IPS-15b (cell line): ENCODE results near the gene APCDD1L.
"Not testable (repeated sequence)": the region's sequence is repeated elsewhere in the genome, so short reads cannot be mapped to it uniquely, and the experiment has no call there.

ENCODE experiments used
- H3K27me3 ChIP-seq: one replicate; pipeline ENCODE4 v1.6.1; 2013; ENCODE audit warnings: low read length; ENCODE audit not compliant: control insufficient read depth, insufficient read depth
- H3K36me3 ChIP-seq: one replicate; pipeline ENCODE4 v1.6.1; 2013; ENCODE audit warnings: low read length; ENCODE audit not compliant: control insufficient read depth, insufficient read depth
- H3K4me1 ChIP-seq: one replicate; pipeline ENCODE4 v1.6.1; 2013; ENCODE audit warnings: mild to moderate bottlenecking, low read length; ENCODE audit not compliant: control insufficient read depth, insufficient read depth
- H3K4me3 ChIP-seq: one replicate; pipeline ENCODE4 v1.5.1; 2013; ENCODE audit warnings: low read depth, low read length
- H3K9ac ChIP-seq: one replicate; pipeline ENCODE4 v1.6.1; 2013; ENCODE audit warnings: low read depth, mild to moderate bottlenecking, low read length
- H3K9me3 ChIP-seq: one replicate; pipeline ENCODE4 v1.6.1; 2013; ENCODE audit warnings: mild to moderate bottlenecking, low read length; ENCODE audit not compliant: control insufficient read depth, insufficient read depth

Gene APCDD1L

DNA sequence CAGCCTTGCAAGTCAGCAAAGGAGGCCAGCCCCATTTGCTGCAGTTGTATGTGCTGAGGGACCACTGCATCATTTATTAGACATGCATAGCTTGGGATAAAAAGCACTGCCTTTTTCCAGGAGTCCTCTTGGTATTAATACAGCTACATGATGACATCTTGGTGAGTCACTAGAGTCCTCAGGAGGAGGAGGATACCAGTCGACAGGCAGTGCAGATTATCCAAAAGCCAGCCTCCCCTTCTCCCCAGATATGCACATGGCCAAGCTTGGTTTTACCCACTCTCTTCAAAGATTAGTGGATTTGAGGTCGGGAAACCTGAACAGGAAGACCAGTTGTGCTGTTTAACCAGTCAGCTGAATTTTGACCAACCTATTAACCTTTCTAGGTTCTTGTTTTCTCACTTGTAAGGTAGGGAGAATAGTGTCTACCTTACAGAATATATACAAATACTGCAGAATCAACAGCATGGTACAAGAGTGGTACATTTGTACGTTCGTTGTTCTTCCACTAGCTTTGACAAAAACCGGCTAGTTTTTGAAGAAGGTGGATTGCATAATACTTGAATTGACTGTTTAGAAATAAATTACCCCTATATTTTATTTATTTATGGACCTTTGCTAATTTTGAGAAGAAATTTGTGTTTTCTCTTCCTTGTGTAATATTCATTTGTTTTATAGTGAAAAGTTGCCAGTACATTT is 94.3 kb downstream of the APCDD1L start:
- peaks cover 33% of the 10 kb centered on the region for H3K4me1 ChIP-seq
- no peaks in the 10 kb centered on the region for H3K9me3 ChIP-seq
- H3K4me3 ChIP-seq: no peak overlapping the region
- no peaks in the 10 kb centered on the region for H3K27me3 ChIP-seq
- no peaks in the 10 kb centered on the region for H3K36me3 ChIP-seq
- no peak overlapping the region for H3K9ac ChIP-seq

DNA sequence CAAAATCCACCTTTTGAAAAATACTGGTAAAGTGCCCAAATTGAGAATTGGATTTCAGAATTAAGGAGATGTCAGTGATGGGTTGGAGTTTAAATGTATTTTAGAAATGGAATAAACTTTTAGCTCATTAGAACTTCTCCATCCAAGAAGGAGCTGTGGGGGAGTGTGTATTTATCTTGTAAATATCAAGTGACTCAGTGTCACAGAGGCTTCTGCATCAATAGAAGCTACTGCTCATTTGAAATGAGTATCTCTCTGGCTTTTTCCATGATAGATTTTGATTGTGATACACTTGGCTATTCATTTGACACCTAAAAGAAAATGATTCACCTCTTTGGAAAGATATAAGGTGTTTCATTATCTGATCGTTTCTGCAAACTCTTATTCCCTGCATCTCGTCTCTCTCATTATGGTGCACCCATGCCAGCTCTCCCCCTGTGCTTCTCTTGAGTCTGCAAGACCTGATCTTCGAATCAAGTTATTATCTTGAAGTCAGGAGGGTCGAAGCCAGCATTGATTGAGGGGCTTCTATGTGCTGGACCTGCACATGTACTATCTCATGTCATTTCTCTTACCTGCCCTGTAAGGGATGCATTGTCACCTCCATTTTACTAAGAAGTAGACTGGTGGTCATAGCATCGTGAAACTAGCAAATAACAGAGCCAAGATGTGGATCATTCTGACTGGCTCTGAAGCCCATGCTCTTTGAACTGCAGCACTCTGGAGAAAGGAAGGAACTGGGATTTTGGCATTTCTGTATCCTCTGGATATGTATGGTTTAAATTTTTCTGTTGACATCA is 96.0 kb downstream of the APCDD1L start:
- H3K36me3 ChIP-seq: no peaks in the 10 kb centered on the region

DNA sequence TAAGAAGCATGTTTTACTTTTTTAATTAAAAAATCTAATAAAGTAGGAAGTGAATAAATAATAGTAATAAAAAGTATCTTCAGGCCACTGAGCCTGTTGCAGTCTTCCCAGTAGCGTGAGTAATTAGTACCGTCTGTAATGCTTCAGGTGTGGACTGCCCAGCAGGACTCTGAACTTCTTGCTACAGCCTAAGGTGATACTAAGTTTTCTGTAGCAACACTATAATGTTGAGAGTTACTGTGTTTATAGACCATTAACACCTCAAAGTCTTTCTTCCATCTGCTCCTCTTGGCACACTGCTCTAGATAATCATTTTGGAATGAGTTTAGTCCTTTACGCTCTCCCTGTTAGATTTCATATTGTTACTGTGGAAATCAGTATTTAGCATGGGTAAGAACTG is 97.8 kb downstream of the APCDD1L start:
- Histone ChIP-seq H3K4me3 (no peak overlapping the region), H3K4me1 (peaks cover 21% of the 10 kb centered on the region), H3K36me3 (no peaks in the 10 kb centered on the region), H3K9me3 (no peaks in the 10 kb centered on the region), H3K9ac (no peak overlapping the region), H3K27me3 (no peaks in the 10 kb centered on the region)

More for the DNA sequence above, 96.0 kb downstream of the APCDD1L start:
- no peaks in the 10 kb centered on the region for H3K9me3 ChIP-seq
- H3K9ac ChIP-seq: no peak overlapping the region
- H3K4me3 ChIP-seq: no peak overlapping the region
- H3K4me1 ChIP-seq: peaks cover 30% of the 10 kb centered on the region
- H3K27me3 ChIP-seq: no peaks in the 10 kb centered on the region

DNA sequence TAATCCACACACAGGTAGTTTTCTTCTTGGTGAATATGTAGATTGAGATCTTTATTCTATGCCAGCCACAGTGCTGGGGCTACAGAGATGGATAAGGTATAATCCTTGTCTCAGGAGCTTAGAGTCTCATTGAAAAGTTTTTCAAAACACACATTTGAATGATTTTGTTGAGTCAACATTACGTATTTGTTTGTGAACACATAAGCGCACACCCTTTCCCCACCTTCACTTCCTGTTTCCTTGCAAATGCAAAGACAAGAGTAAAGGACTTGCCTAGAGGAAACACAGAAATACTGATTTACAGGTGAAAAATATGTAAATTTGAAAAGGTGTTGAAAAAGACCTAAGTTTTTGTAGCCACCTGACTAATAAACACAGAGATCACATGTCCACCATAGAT is 98.4 kb downstream of the APCDD1L start:
- peaks cover 21% of the 10 kb centered on the region for H3K4me1 ChIP-seq
- H3K27me3 ChIP-seq: no peaks in the 10 kb centered on the region
- no peaks in the 10 kb centered on the region for H3K36me3 ChIP-seq
- no peak overlapping the region for H3K9ac ChIP-seq
- no peaks in the 10 kb centered on the region for H3K9me3 ChIP-seq
- no peak overlapping the region for H3K4me3 ChIP-seq

DNA sequence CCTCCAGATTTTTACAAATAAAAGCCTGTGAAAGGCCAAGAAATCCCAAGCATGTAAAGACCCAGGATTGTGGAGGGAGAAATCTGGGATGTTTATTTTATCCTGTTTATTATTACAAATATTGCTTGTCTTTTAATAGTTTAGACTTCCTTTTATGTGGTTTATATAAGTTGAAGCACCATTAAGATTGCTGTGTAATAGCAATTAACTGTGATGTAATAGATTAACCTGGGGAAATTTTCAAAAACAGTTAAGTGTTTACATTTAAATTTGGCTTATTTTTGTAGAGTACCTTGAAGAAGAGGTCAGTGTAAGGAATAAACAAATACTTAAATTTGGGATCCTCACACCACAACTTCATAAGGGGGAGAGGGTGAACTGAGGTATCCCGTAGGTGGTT is 99.1 kb downstream of the APCDD1L start:
- Histone ChIP-seq H3K9me3 (no peaks in the 10 kb centered on the region), H3K36me3 (no peaks in the 10 kb centered on the region), H3K4me3 (no peak overlapping the region), H3K9ac (no peak overlapping the region), H3K27me3 (no peaks in the 10 kb centered on the region), H3K4me1 (peaks cover 21% of the 10 kb centered on the region)

DNA sequence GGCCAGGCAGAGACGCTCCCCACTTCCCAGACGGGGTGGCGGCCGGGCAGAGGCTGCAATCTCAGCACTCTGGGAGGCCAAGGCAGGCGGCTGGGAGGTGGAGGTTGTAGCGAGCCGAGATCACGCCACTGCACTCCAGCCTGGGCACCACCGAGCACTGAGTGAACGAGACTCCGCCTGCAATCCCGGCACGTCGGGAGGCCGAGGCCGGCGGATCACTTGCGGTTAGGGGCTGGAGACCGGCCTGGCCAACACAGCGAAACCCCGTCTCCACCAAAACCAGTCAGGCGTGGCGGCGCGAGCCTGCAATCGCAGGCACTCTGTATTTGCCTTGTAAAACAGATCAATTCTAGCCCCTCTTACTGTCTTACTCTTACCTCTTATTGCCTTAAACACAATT is 100.4 kb downstream of the APCDD1L start:
- H3K36me3 ChIP-seq, H3K9me3 ChIP-seq, H3K4me3 ChIP-seq, H3K9ac ChIP-seq, H3K27me3 ChIP-seq: not testable (repeated sequence)
- H3K4me1 ChIP-seq: peaks cover 23% of the 10 kb centered on the region

DNA sequence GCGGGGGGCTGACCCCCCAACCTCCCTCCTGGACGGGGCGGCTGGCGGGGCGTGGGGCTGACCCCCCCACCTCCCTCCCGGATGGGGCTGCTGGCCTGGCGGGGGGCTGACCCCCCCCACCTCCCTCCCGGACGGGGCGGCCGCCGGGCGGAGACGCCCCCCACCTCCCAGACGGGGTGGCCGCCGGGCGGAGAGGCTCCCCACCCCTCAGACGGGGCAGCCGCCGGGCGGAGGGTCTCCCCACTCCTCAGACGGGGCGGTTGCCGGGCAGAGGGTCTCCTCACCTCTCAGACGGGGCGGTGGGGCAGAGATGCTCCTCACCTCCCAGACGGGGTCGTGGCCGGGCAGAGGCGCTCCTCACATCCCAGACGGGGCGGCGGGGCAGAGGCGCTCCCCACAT is 101.0 kb downstream of the APCDD1L start:
- not testable (repeated sequence) for H3K36me3 ChIP-seq, H3K4me3 ChIP-seq, H3K9ac ChIP-seq, H3K27me3 ChIP-seq, H3K9me3 ChIP-seq
- H3K4me1 ChIP-seq: peaks cover 23% of the 10 kb centered on the region
